K562 (cell line): ENCODE data around the gene MCAM.

Experiments
- ERF ChIP-seq: fragments of 450-650 bp; formaldehyde crosslinking; IDR thresholded peaks from 2 replicates; pipeline ENCODE4 v1.4.0; 2020; ENCODE audit warnings: mild to moderate bottlenecking, mixed read lengths
- GABPA ChIP-seq: fragments of 200-800 bp; sonication (Bioruptor generic); conservative IDR thresholded peaks from 2 replicates; pipeline ENCODE4 v1.6.1; 2016; ENCODE audit warnings: low read depth, missing genetic modification characterization, missing compliant biosample characterization
- KDM5B ChIP-seq: fragments of 200-600 bp; sonication (generic); IDR thresholded peaks from 2 replicates; pipeline ENCODE4 v1.6.1; 2012; ENCODE audit warnings: low read depth, mild to moderate bottlenecking, moderate library complexity, low read length, control low read depth, inconsistent platforms; ENCODE audit not compliant: insufficient replicate concordance
- POLR2A ChIP-seq: fragments of 450-650 bp; conservative IDR thresholded peaks from 2 replicates; pipeline ENCODE4 v1.6.1; 2016
- SAP30 ChIP-seq: fragments of 200-600 bp; sonication (generic); IDR thresholded peaks from 2 replicates; pipeline ENCODE4 v1.6.1; 2012; ENCODE audit warnings: borderline replicate concordance, low read depth, mild to moderate bottlenecking, moderate library complexity, low read length, control low read depth, inconsistent platforms; ENCODE audit not compliant: insufficient read depth, poor library complexity, severe bottlenecking
- TAF1 ChIP-seq: IDR thresholded peaks from 2 replicates; pipeline ENCODE4 v1.6.1; 2011; ENCODE audit warnings: mild to moderate bottlenecking, low read length, moderate library complexity; ENCODE audit not compliant: insufficient read depth, control insufficient read depth, severe bottlenecking; ENCODE audit errors: extremely low read depth
- ZNF140 ChIP-seq: fragments of 250-450 bp; sonication (Bioruptor Pico); IDR thresholded peaks from 2 replicates; pipeline ENCODE4 v1.8.0; 2021; ENCODE audit warnings: moderate library complexity, mild to moderate bottlenecking, inconsistent platforms
- ZNF695 ChIP-seq: fragments of 450-650 bp; formaldehyde crosslinking; IDR thresholded peaks from 2 replicates; pipeline ENCODE4 v1.4.0; 2020; ENCODE audit warnings: mild to moderate bottlenecking, moderate library complexity
- TF ChIP-seq, protein P1 (sequence below), 3 experiments: IDR thresholded peaks in 2 of 3; conservative IDR thresholded peaks in 1 of 3; 2 replicates each; pipeline ENCODE4 v1.5.1; 2011 to 2012; ENCODE audit warnings: low read length in 3 of 3, mild to moderate bottlenecking in 3 of 3, control low read depth in 2 of 3, improper control_type of control experiment in 1 of 3, inconsistent platforms in 1 of 3, low read depth in 1 of 3, mixed read lengths in 1 of 3, moderate library complexity in 1 of 3; ENCODE audit not compliant: insufficient read depth in 2 of 3
- TF ChIP-seq, protein P2 (sequence below): fragments of 250-450 bp; sonication (Bioruptor Pico); IDR thresholded peaks from 2 replicates; pipeline ENCODE4 v1.5.0; 2020; ENCODE audit warnings: mild to moderate bottlenecking

DNA sequence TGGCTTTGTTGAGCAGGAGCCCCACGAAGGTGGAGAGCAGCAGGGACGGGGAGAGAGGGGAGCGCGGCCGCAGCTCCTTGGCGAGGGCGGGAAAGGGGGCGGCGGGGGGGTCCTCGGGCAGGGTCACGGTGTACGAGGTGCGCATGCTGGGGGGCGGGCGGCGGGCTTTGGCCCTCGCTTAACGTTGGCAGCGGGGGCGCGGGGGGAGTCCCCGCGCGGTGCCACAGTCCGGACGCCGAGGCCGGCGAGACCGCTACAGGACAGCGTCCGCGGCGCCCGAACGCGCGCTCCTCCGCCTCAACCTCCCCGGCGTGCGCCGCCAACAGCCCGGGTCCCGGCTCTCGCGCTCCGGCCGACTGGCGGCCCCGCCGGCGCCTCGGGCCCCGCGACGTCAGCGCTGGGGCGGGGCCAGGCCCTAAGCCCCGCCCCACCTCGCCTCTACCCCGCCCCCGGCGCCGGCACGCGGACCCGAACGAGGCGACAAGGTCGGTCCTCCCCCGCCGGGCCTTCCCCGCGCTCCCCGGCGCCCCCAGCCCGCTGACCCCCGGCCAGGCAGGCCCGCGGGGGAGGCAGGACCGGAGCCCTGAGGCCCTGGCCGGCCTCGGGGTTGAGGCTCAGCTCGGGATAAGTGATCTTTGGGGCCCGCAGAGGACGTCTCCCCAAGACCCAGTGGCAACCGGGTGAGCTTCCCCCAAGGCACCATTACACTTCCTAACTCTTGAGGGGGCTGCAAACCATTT, 47.1 kb upstream of the MCAM start:
- TF ChIP-seq POLR2A, result no peak
- TF ChIP-seq, protein P1, sequence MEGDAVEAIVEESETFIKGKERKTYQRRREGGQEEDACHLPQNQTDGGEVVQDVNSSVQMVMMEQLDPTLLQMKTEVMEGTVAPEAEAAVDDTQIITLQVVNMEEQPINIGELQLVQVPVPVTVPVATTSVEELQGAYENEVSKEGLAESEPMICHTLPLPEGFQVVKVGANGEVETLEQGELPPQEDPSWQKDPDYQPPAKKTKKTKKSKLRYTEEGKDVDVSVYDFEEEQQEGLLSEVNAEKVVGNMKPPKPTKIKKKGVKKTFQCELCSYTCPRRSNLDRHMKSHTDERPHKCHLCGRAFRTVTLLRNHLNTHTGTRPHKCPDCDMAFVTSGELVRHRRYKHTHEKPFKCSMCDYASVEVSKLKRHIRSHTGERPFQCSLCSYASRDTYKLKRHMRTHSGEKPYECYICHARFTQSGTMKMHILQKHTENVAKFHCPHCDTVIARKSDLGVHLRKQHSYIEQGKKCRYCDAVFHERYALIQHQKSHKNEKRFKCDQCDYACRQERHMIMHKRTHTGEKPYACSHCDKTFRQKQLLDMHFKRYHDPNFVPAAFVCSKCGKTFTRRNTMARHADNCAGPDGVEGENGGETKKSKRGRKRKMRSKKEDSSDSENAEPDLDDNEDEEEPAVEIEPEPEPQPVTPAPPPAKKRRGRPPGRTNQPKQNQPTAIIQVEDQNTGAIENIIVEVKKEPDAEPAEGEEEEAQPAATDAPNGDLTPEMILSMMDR (IDR thresholded peaks at IDR 0.05 in 2 of 3, conservative IDR thresholded peaks at IDR 0.05 in 1 of 3; ENCODE audit: insufficient read depth in 2 of 3, low read depth in 1 of 3, low read length in 3 of 3), result no peak
- TF ChIP-seq ERF (CRISPR knock-in tag), result no peak
- TF ChIP-seq KDM5B, result no peak
- TF ChIP-seq, protein P2, sequence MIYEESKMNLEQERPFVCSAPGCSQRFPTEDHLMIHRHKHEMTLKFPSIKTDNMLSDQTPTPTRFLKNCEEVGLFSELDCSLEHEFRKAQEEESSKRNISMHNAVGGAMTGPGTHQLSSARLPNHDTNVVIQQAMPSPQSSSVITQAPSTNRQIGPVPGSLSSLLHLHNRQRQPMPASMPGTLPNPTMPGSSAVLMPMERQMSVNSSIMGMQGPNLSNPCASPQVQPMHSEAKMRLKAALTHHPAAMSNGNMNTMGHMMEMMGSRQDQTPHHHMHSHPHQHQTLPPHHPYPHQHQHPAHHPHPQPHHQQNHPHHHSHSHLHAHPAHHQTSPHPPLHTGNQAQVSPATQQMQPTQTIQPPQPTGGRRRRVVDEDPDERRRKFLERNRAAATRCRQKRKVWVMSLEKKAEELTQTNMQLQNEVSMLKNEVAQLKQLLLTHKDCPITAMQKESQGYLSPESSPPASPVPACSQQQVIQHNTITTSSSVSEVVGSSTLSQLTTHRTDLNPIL, result no peak
- no peak for TF ChIP-seq SAP30
- TF ChIP-seq GABPA (tag), result no peak
- TF ChIP-seq TAF1, result peak; percentile 57
- TF ChIP-seq ZNF140, result no peak
- TF ChIP-seq ZNF695 (CRISPR knock-in tag), result no peak
